GM21576 (cell line): ENCODE results near the gene EGFLAM.

Experiments
- ATAC-seq: cut with Tn5 transposase; IDR thresholded peaks from one replicate; pipeline ENCODE4 v1.9.1; 2021; ENCODE audit warnings: mild to moderate bottlenecking, moderate library complexity; ENCODE audit not compliant: unreplicated experiment

Gene EGFLAM

GRCh38 chr5:38265546-38266179 is 7.3 kb downstream of the EGFLAM start:
- peak; percentile 73 for ATAC-seq

- no peak for ATAC-seq
These were observed 9.0 kb downstream of the EGFLAM start for GRCh38 chr5:38267372-38267771.

GRCh38 chr5:38273626-38274025 is 15.3 kb downstream of the EGFLAM start:
- ATAC-seq: no peak

GRCh38 chr5:38274370-38274769 is 16.0 kb downstream of the EGFLAM start:
- no peak for ATAC-seq

GRCh38 chr5:38284384-38284783 is 26.0 kb downstream of the EGFLAM start:
- no peak for ATAC-seq

- ATAC-seq: no peak
These were observed 26.9 kb downstream of the EGFLAM start for GRCh38 chr5:38285226-38285625.

GRCh38 chr5:38286002-38286401 is 27.6 kb downstream of the EGFLAM start:
- no peak for ATAC-seq

- ATAC-seq: no peak
These were observed 28.8 kb downstream of the EGFLAM start for GRCh38 chr5:38287124-38287523.

GRCh38 chr5:38289457-38289856 is 31.1 kb downstream of the EGFLAM start:
- no peak for ATAC-seq

- ATAC-seq: no peak
These were observed 31.8 kb downstream of the EGFLAM start for GRCh38 chr5:38290028-38290653.

- ATAC-seq: no peak
These were observed 33.0 kb downstream of the EGFLAM start for GRCh38 chr5:38291355-38291754.

- ATAC-seq: no peak
These were observed 33.9 kb downstream of the EGFLAM start for GRCh38 chr5:38292228-38292627.

- ATAC-seq: no peak
These were observed 37.4 kb downstream of the EGFLAM start for GRCh38 chr5:38295751-38296150.

- no peak for ATAC-seq
These were observed 39.7 kb downstream of the EGFLAM start for GRCh38 chr5:38297830-38298608.

GRCh38 chr5:38299585-38299984 is 41.2 kb downstream of the EGFLAM start:
- ATAC-seq: no peak

- no peak for ATAC-seq
These were observed 46.8 kb downstream of the EGFLAM start for GRCh38 chr5:38305148-38305547.

GRCh38 chr5:38307845-38308244 is 49.5 kb downstream of the EGFLAM start:
- ATAC-seq: no peak

GRCh38 chr5:38316544-38317224 is 58.3 kb downstream of the EGFLAM start:
- ATAC-seq: no peak

- no peak for ATAC-seq
These were observed 59.5 kb downstream of the EGFLAM start for GRCh38 chr5:38317868-38318267.

- no peak for ATAC-seq
These were observed 61.1 kb downstream of the EGFLAM start for GRCh38 chr5:38319491-38319890.

- ATAC-seq: no peak
These were observed 63.6 kb downstream of the EGFLAM start for GRCh38 chr5:38321978-38322377.
